Lower leg skin (tissue), 3 donors: ENCODE results near the gene ELMOD1.

Source experiments
- POLR2A ChIP-seq, 2 donors: fragments of 450-650 bp; IDR thresholded peaks; one replicate each; pipeline ENCODE4 v1.6.1; 2016 to 2017; ENCODE audit warnings: antibody characterized with exemption in 2 of 2, mild to moderate bottlenecking in 1 of 2, moderate library complexity in 1 of 2
- TF ChIP-seq, protein P1 (sequence below), 3 donors: fragments of 450-650 bp; IDR thresholded peaks; one replicate each; pipeline ENCODE4 v1.5.1; 2016; ENCODE audit warnings: antibody characterized with exemption in 3 of 3, mild to moderate bottlenecking in 3 of 3, moderate library complexity in 2 of 3

DNA sequence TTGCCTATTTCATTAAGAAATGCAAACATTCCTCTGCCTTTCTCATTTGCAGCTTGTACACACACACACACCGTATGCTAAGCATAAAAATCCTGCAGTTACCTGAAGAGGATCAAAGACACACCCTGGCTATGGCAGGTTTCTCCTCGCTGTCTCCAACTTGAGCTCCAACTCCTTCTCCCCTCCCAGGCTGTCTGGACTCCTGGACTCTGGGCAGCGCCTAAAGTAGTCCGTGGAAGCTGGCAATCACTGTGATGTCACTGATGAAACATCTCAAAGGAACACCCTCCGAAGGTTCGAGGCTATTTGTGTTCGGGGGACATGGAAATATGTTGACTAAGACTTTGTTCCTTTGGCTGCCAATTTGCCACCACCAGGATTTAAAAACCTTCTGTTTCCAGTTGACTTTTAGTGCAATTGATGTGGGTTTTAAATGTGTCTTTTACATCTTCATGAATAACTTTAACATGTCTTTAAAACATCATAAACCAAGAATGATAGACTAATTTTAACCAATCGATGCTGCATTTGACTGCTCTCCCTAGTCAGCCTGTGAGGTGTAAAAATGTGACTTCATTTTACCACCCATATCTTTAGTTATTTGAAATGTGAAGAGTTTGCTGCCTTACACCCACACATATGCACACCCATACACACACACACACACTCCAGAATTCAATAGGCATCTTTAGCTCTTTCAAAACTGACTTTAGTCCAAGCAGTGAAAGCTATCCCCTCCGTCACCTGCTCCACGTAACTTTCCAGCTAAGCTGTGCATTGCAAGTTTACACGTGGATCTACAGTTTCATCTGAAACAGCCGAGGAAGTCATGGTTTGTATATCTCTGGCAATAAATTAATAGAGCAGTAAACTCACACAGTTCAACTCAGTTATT, 121.2 kb downstream of the ELMOD1 start, which contains the start of gene SLN:
- TF ChIP-seq, protein P1, sequence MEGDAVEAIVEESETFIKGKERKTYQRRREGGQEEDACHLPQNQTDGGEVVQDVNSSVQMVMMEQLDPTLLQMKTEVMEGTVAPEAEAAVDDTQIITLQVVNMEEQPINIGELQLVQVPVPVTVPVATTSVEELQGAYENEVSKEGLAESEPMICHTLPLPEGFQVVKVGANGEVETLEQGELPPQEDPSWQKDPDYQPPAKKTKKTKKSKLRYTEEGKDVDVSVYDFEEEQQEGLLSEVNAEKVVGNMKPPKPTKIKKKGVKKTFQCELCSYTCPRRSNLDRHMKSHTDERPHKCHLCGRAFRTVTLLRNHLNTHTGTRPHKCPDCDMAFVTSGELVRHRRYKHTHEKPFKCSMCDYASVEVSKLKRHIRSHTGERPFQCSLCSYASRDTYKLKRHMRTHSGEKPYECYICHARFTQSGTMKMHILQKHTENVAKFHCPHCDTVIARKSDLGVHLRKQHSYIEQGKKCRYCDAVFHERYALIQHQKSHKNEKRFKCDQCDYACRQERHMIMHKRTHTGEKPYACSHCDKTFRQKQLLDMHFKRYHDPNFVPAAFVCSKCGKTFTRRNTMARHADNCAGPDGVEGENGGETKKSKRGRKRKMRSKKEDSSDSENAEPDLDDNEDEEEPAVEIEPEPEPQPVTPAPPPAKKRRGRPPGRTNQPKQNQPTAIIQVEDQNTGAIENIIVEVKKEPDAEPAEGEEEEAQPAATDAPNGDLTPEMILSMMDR (IDR thresholded peaks at IDR 0.05): no peak
- no peak for TF ChIP-seq POLR2A (IDR thresholded peaks at IDR 0.05)
